Adrenal gland (tissue), 12 donors: Measurements from ENCODE around the gene HDAC4. TPM values are rescaled to one million over a fixed set of nuclear protein-coding genes. Genes with fewer than 3 reads are reported as not detected.

ENCODE experiments used
- DNase-seq, 7 donors: peaks; one replicate each; pipeline ENCODE4 v3.0.0-alpha.2; 2019 to 2020
- H3K27ac ChIP-seq, 5 donors: fragments of 200-600 bp; sonication (generic) in 4 of 5; 1 replicate in 3 of 5; 2 replicates in 2 of 5; pipeline versions ENCODE4 v1.5.1 to v1.8.0; 2016 to 2020; ENCODE audit warnings: mild to moderate bottlenecking in 1 of 5
- H3K27me3 ChIP-seq: fragments of 200-600 bp; 2 replicates; pipeline ENCODE4 v1.8.0; 2021
- H3K36me3 ChIP-seq, 2 donors: fragments of 200-600 bp; replicated peaks in 1 of 2; 1 replicate in 1 of 2; 2 replicates in 1 of 2; pipeline versions ENCODE4 v1.5.1 to v1.8.0; 2018 to 2022
- H3K4me1 ChIP-seq, 2 donors: fragments of 200-600 bp; replicated peaks in 1 of 2; 1 replicate in 1 of 2; 2 replicates in 1 of 2; pipeline versions ENCODE4 v1.5.1 to v1.8.0; 2018 to 2021
- H3K4me3 ChIP-seq, 4 donors: fragments of 200-600 bp; sonication (generic) in 3 of 4; one replicate each; pipeline ENCODE4 v1.5.1; 2016 to 2018
- H3K9me3 ChIP-seq, 3 donors: fragments of 200-600 bp; sonication (generic) in 1 of 3; replicated peaks in 1 of 3; 1 replicate in 2 of 3; 2 replicates in 1 of 3; pipeline versions ENCODE4 v1.5.1 to v1.8.0; 2016 to 2021
- CTCF ChIP-seq, 6 experiments: fragments of 450-650 bp in 4 of 6; fragments of 200-600 bp in 2 of 6; sonication (generic) in 1 of 6; IDR thresholded peaks; 1 replicate in 5 of 6; 2 replicates in 1 of 6; pipeline versions ENCODE4 v1.5.1 to v1.8.0; 2016 to 2021; ENCODE audit warnings: antibody characterized with exemption in 6 of 6, mild to moderate bottlenecking in 2 of 6, moderate library complexity in 1 of 6
- POLR2A ChIP-seq, 2 donors: fragments of 450-650 bp; IDR thresholded peaks; one replicate each; pipeline ENCODE4 v1.6.1; 2017; ENCODE audit warnings: antibody characterized with exemption in 2 of 2, mild to moderate bottlenecking in 2 of 2, moderate library complexity in 1 of 2
- WGBS, 4 donors: extraction: QIAGEN DNeasy Blood & Tissue Kit in 2 of 4; methylation state at CpG; one replicate each; pipeline versions ENCODE4 v1.1.5 to v1.1.7; 2013 to 2017; 5-methylcytosine and 5-hydroxymethylcytosine counted together
- intact Hi-C, 2 donors: fragments of 100-400 bp; cut with DNase I; formaldehyde crosslinking; loops; one replicate each; pipeline versions ENCODE4 v1.14.1 to v1.15.0; 2022 to 2023
- polyA plus RNA-seq, 3 donors: library from polyadenylated mRNA; stranded (reverse); fragments of 200-250 nt in 2 of 3; fragments of 350-450 nt in 1 of 3; fragmentation: Illumina TruSeq in 1 of 3; extraction: RNeasy Lipid Tissue Mini Kit (QIAGEN cat#74804) in 1 of 3; gene quantifications; one replicate each; pipeline ENCODE4 v1.2.3, GENCODE V29; 2013 to 2014
- total RNA-seq, 9 donors: library from RNA; depleted of rRNA in 4 of 9; stranded (reverse); fragments of >200 nt in 4 of 9; fragments of 120-200 nt in 1 of 9; fragmentation: NEBNext Ultra II Directional in 1 of 9; extraction: Animal tissue kit (Norgen Biotek cat#: 25700) in 1 of 9; gene quantifications; one replicate each; pipeline versions ENCODE4 v1.1.0 to v1.2.4, GENCODE V29; 2013 to 2023
- donor health status: healthy with polysubstance abuse.
- donor health status: Bipolar disorder and iron deficiency.
- donor health status: DM: yes; HTN: yes; CAD: no.
- donor health status: DM: no; HTN: no; CAD: no.
- donor health status: DM: no; HTN: no; CAD: no.
- donor health status: DM: yes; HTN: yes; CAD: no.

HDAC4 gene
- total and polyA plus RNA-seq, 12 donors = 8.3 to 88.9 (median 28.7) TPM

GRCh38 chr2:239236808-239237205 is 164.0 kb downstream of the HDAC4 start:
- TF ChIP-seq POLR2A (IDR thresholded peaks at IDR 0.05) (no peak), CTCF (IDR thresholded peaks at IDR 0.05) (no peak)
- Histone ChIP-seq H3K36me3 (no peaks in the 10 kb centered on the region), H3K4me1 (peaks cover 26 to 53% of the 10 kb centered on the region in 2 donors), H3K9me3 (no peaks in the 10 kb centered on the region), H3K4me3 (no peak overlapping the region), H3K27ac (peak overlapping the region in 1 of 5 donors; percentile 22), H3K27me3 (no peaks in the 10 kb centered on the region)
- intact Hi-C loops = no loop called here
- 74 to 91% (median 76%) methylated on average over 9 of the region's 9 CpGs for WGBS, 4 donors
- DNase-seq = peak in 3 of 7 donors; percentile 9 to 50 (median 20)

- 93 to 94% (median 93%) methylated on average over 20 of the region's 20 CpGs for WGBS, 4 donors
- peak overlapping the region in 1 of 5 donors; percentile 22 for H3K27ac ChIP-seq
- no peaks in the 10 kb centered on the region for H3K9me3 ChIP-seq
- H3K4me3 ChIP-seq = no peak overlapping the region
- intact Hi-C loops = no loop called here
- H3K36me3 ChIP-seq = no peaks in the 10 kb centered on the region
- no peaks in the 10 kb centered on the region for H3K27me3 ChIP-seq
- TF ChIP-seq CTCF (IDR thresholded peaks at IDR 0.05) (no peak), POLR2A (IDR thresholded peaks at IDR 0.05) (no peak)
- peak in 3 of 7 donors; percentile 19 to 55 (median 22) for DNase-seq
- peaks cover 22 to 48% of the 10 kb centered on the region in 2 donors for H3K4me1 ChIP-seq
These were observed 164.6 kb downstream of the HDAC4 start for GRCh38 chr2:239236043-239236807.

- intact Hi-C loops = no loop called here
- DNase-seq = peak in 3 of 7 donors; percentile 12 to 48 (median 13)
- H3K4me1 ChIP-seq = peaks cover 13 to 46% of the 10 kb centered on the region in 2 donors
- H3K9me3 ChIP-seq = no peaks in the 10 kb centered on the region
- no peak for TF ChIP-seq CTCF (IDR thresholded peaks at IDR 0.05)
- TF ChIP-seq POLR2A (IDR thresholded peaks at IDR 0.05) = no peak
- no peaks in the 10 kb centered on the region for H3K36me3 ChIP-seq
- no peak overlapping the region for H3K27ac ChIP-seq
- WGBS, 4 donors = 93 to 96% (median 93%) methylated on average over 11 of the region's 11 CpGs
- no peaks in the 10 kb centered on the region for H3K27me3 ChIP-seq
- H3K4me3 ChIP-seq = no peak overlapping the region
These were observed 165.5 kb downstream of the HDAC4 start for GRCh38 chr2:239235311-239235710.

GRCh38 chr2:239234191-239235175 is 166.3 kb downstream of the HDAC4 start:
- H3K4me1 ChIP-seq = peaks cover 6 to 44% of the 10 kb centered on the region in 2 donors
- no peaks in the 10 kb centered on the region for H3K36me3 ChIP-seq
- TF ChIP-seq POLR2A (IDR thresholded peaks at IDR 0.05) (no peak), CTCF (IDR thresholded peaks at IDR 0.05) (no peak)
- peak in 4 of 7 donors; percentile 8 to 53 (median 16) for DNase-seq
- peak overlapping the region in 1 of 5 donors; percentile 33 for H3K27ac ChIP-seq
- WGBS, 4 donors = 80 to 88% (median 84%) methylated on average over 21 to 22 of the region's 22 CpGs
- no peaks in the 10 kb centered on the region for H3K9me3 ChIP-seq
- no peaks in the 10 kb centered on the region for H3K27me3 ChIP-seq
- intact Hi-C loops = no loop called here
- no peak overlapping the region for H3K4me3 ChIP-seq
